Keratinocyte (primary cell): Measurements from ENCODE around the gene APLF. TPM values are rescaled to one million over a fixed set of nuclear protein-coding genes. Genes with fewer than 3 reads are reported as not detected.

Experiments used
- DNase-seq: peaks from one replicate; pipeline ENCODE4 v3.0.0-alpha.2; 2011; ENCODE audit warnings: low read depth, missing footprints, low spot score
- FAIRE-seq: peaks from 2 replicates; lab custom pipeline; 2011; peaks lifted over from hg19 to GRCh38; lab: Jason Lieb, UNC
- H2AFZ ChIP-seq: 2 replicates; pipeline ENCODE4 v1.6.0; 2012; ENCODE audit warnings: low read length, control low read depth, inconsistent platforms; ENCODE audit not compliant: control insufficient read depth
- H3K27ac ChIP-seq: 2 replicates; pipeline ENCODE4 v1.5.1; 2011; ENCODE audit warnings: low read length; ENCODE audit not compliant: control insufficient read depth, insufficient read depth
- H3K27me3 ChIP-seq: 3 replicates; pipeline ENCODE4 v1.6.0; 2011; ENCODE audit warnings: low read length; ENCODE audit not compliant: control insufficient read depth, insufficient read depth; ENCODE audit errors: extremely low read depth
- H3K36me3 ChIP-seq, 2 experiments: 2 replicates in 1 of 2; 3 replicates in 1 of 2; pipeline ENCODE4 v1.5.1; 2011; ENCODE audit warnings: low read length in 2 of 2, mild to moderate bottlenecking in 1 of 2; ENCODE audit not compliant: control insufficient read depth in 2 of 2, insufficient read depth in 2 of 2; ENCODE audit errors: extremely low read depth in 1 of 2
- H3K4me1 ChIP-seq: 3 replicates; pipeline ENCODE4 v1.5.1; 2011; ENCODE audit warnings: low read length; ENCODE audit not compliant: control insufficient read depth, insufficient read depth; ENCODE audit errors: extremely low read depth
- H3K4me2 ChIP-seq: 3 replicates; pipeline ENCODE4 v1.6.0; 2011; ENCODE audit warnings: low read depth, low read length; ENCODE audit not compliant: control insufficient read depth, insufficient read depth; ENCODE audit errors: extremely low read depth
- H3K4me3 ChIP-seq, 3 experiments: fragments of 200-600 bp in 1 of 3; sonication (generic) in 1 of 3; 2 replicates in 2 of 3; 3 replicates in 1 of 3; pipeline ENCODE4 v1.5.1; 2011 to 2016; ENCODE audit warnings: low read length in 3 of 3, mild to moderate bottlenecking in 3 of 3, control low read depth in 2 of 3, inconsistent platforms in 1 of 3, low read depth in 1 of 3, mixed read lengths in 1 of 3, mixed run types in 1 of 3, moderate library complexity in 1 of 3; ENCODE audit not compliant: control insufficient read depth in 2 of 3, insufficient read depth in 2 of 3; ENCODE audit errors: extremely low read depth in 1 of 3
- H3K79me2 ChIP-seq: 2 replicates; pipeline ENCODE4 v1.6.0; 2012; ENCODE audit warnings: low read length; ENCODE audit not compliant: control insufficient read depth, insufficient read depth
- H3K9ac ChIP-seq: 3 replicates; pipeline ENCODE4 v1.6.0; 2011; ENCODE audit warnings: low read length; ENCODE audit not compliant: control insufficient read depth, insufficient read depth; ENCODE audit errors: extremely low read depth
- H3K9me1 ChIP-seq: 3 replicates; pipeline ENCODE4 v1.6.0; 2011; ENCODE audit warnings: low read length; ENCODE audit not compliant: control insufficient read depth, insufficient read depth; ENCODE audit errors: extremely low read depth
- H3K9me3 ChIP-seq: 2 replicates; pipeline ENCODE4 v1.5.1; 2012; ENCODE audit warnings: low read depth, low read length; ENCODE audit not compliant: control insufficient read depth
- H4K20me1 ChIP-seq: 3 replicates; pipeline ENCODE4 v1.6.0; 2011; ENCODE audit warnings: low read length; ENCODE audit not compliant: control insufficient read depth, insufficient read depth; ENCODE audit errors: extremely low read depth
- EZH2 ChIP-seq: IDR thresholded peaks from one replicate; pipeline ENCODE4 v1.6.1; 2012; ENCODE audit warnings: inconsistent platforms, mild to moderate bottlenecking, low read length, moderate library complexity
- dilution Hi-C: fragments of 300-500 bp; cut with MboI; formaldehyde crosslinking; loops from one replicate; pipeline ENCODE4 v1.7.0; 2020; ENCODE audit warnings: low sequenced_read_pairs; ENCODE audit not compliant: extremely low pct_ligation_motif_present
- polyA plus RNA-seq, 5 experiments: library from polyadenylated mRNA; depleted of rRNA in 3 of 5; stranded (reverse) in 3 of 5; stranded (forward) in 1 of 5; unstranded in 1 of 5; fragments of >200 nt; gene quantifications; 1 replicate in 1 of 5; 2 replicates in 3 of 5; 3 replicates in 1 of 5; pipeline versions ENCODE4 v1.2.1 to v1.2.3, GENCODE V29; 2011 to 2012; ENCODE audit warnings: missing spikeins in 2 of 5, low read depth in 1 of 5, low replicate concordance in 1 of 5
- TF ChIP-seq, protein P1 (sequence below), 3 experiments: IDR thresholded peaks in 1 of 3; conservative IDR thresholded peaks in 1 of 3; optimal IDR thresholded peaks in 1 of 3; 2 replicates in 2 of 3; 3 replicates in 1 of 3; pipeline versions ENCODE3 to v1.5.1; 2011; ENCODE audit warnings: low read length in 3 of 3, mild to moderate bottlenecking in 3 of 3, moderate library complexity in 2 of 3, control low read depth in 1 of 3, inconsistent platforms in 1 of 3; ENCODE audit not compliant: insufficient read depth in 2 of 3; ENCODE audit errors: extremely low read depth in 1 of 3

Gene APLF
- polyA plus RNA-seq, 1 donor (not counting 4 experiments of a cell fraction or from before 2014, with no cell fraction given), result 3.0 TPM

- H3K79me2 ChIP-seq, result no peaks in the 10 kb centered on the region
- no peak overlapping the region for H3K4me3 ChIP-seq
- no peaks in the 10 kb centered on the region for H3K9me3 ChIP-seq
- no peaks in the 10 kb centered on the region for H3K9me1 ChIP-seq
- DNase-seq (no peak), FAIRE-seq (peak; percentile 48)
- TF ChIP-seq, protein P1, sequence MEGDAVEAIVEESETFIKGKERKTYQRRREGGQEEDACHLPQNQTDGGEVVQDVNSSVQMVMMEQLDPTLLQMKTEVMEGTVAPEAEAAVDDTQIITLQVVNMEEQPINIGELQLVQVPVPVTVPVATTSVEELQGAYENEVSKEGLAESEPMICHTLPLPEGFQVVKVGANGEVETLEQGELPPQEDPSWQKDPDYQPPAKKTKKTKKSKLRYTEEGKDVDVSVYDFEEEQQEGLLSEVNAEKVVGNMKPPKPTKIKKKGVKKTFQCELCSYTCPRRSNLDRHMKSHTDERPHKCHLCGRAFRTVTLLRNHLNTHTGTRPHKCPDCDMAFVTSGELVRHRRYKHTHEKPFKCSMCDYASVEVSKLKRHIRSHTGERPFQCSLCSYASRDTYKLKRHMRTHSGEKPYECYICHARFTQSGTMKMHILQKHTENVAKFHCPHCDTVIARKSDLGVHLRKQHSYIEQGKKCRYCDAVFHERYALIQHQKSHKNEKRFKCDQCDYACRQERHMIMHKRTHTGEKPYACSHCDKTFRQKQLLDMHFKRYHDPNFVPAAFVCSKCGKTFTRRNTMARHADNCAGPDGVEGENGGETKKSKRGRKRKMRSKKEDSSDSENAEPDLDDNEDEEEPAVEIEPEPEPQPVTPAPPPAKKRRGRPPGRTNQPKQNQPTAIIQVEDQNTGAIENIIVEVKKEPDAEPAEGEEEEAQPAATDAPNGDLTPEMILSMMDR (optimal IDR thresholded peaks at IDR 0.05 in 1 of 3, IDR thresholded peaks at IDR 0.05 in 1 of 3, conservative IDR thresholded peaks at IDR 0.05 in 1 of 3; ENCODE audit: extremely low read depth in 1 of 3, insufficient read depth in 2 of 3, low read length in 3 of 3), result no peak
- TF ChIP-seq EZH2, result no peak
- no peaks in the 10 kb centered on the region for H3K27me3 ChIP-seq
- no peak overlapping the region for H3K9ac ChIP-seq
- H3K4me2 ChIP-seq, result peak overlapping the region; percentile 45
- no peaks in the 10 kb centered on the region for H4K20me1 ChIP-seq
- dilution Hi-C loops, result no loop called here
- H2AFZ ChIP-seq, result no peak overlapping the region
- H3K4me1 ChIP-seq, result peaks cover 17% of the 10 kb centered on the region
- H3K27ac ChIP-seq, result peak overlapping the region; percentile 5
- no peaks in the 10 kb centered on the region for H3K36me3 ChIP-seq
These were observed 89.0 kb downstream of the APLF start for GRCh38 chr2:68556381-68556780.

- no peak for TF ChIP-seq EZH2
- TF ChIP-seq, protein P1 (optimal IDR thresholded peaks at IDR 0.05 in 1 of 3, IDR thresholded peaks at IDR 0.05 in 1 of 3, conservative IDR thresholded peaks at IDR 0.05 in 1 of 3; ENCODE audit: extremely low read depth in 1 of 3, insufficient read depth in 2 of 3, low read length in 3 of 3), result no peak
- no peaks in the 10 kb centered on the region for H4K20me1 ChIP-seq
- H3K79me2 ChIP-seq, result no peaks in the 10 kb centered on the region
- H3K9ac ChIP-seq, result no peak overlapping the region
- no peaks in the 10 kb centered on the region for H3K36me3 ChIP-seq
- no peaks in the 10 kb centered on the region for H3K9me1 ChIP-seq
- H3K9me3 ChIP-seq, result no peaks in the 10 kb centered on the region
- H3K4me3 ChIP-seq, result no peak overlapping the region
- H3K4me1 ChIP-seq, result peaks cover 23% of the 10 kb centered on the region
- no peak overlapping the region for H2AFZ ChIP-seq
- dilution Hi-C loops, result no loop called here
- H3K27ac ChIP-seq, result no peak overlapping the region
- FAIRE-seq (no peak), DNase-seq (no peak)
- H3K27me3 ChIP-seq, result no peaks in the 10 kb centered on the region
- H3K4me2 ChIP-seq, result no peak overlapping the region
These were observed 91.2 kb downstream of the APLF start for GRCh38 chr2:68558576-68558975.
